ENCODE measurements around the gene LEUTX.

- no peak for TF ChIP-seq GATA2 (IDR thresholded peaks at IDR 0.05; ENCODE audit: low read depth, low read length)
- TF ChIP-seq GATA3 (IDR thresholded peaks at IDR 0.05; ENCODE audit: low read depth, low read length) = no peak
Observed at GRCh38 chr19:39735688-39736087, 43.0 kb upstream of the LEUTX start.
